DOHH2 (cell line): Measurements from ENCODE around the gene PRELID2.

Source experiments
- H3F3A ChIP-seq: fragments of 200-600 bp; sonication (generic), shearing (Covaris generic); 2 replicates; pipeline ENCODE4 v1.6.0; 2016; ENCODE audit warnings: antibody characterized with exemption, mild to moderate bottlenecking; ENCODE audit not compliant: control insufficient read depth, insufficient read depth
- H3K27ac ChIP-seq: fragments of 200-600 bp; sonication (generic); 2 replicates; pipeline ENCODE4 v1.5.1; 2014; ENCODE audit warnings: low read depth, mild to moderate bottlenecking, low read length, moderate library complexity
- H3K27me3 ChIP-seq: fragments of 200-600 bp; sonication (generic); 2 replicates; pipeline ENCODE4 v1.6.1; 2014; ENCODE audit warnings: mild to moderate bottlenecking, low read length, mixed read lengths; ENCODE audit not compliant: control insufficient read depth
- H3K36me3 ChIP-seq: fragments of 200-600 bp; sonication (generic); 2 replicates; pipeline ENCODE4 v1.6.1; 2014; ENCODE audit warnings: mild to moderate bottlenecking, low read length, moderate library complexity, mixed read lengths; ENCODE audit not compliant: control insufficient read depth
- H3K4me1 ChIP-seq: fragments of 200-600 bp; sonication (generic); 2 replicates; pipeline ENCODE4 v1.6.1; 2014; ENCODE audit warnings: mild to moderate bottlenecking, low read length, mixed read lengths; ENCODE audit not compliant: control insufficient read depth
- H3K4me2 ChIP-seq: fragments of 200-600 bp; sonication (generic); 2 replicates; pipeline ENCODE4 v1.6.0; 2014; ENCODE audit warnings: mild to moderate bottlenecking, low read length, moderate library complexity
- H3K4me3 ChIP-seq: fragments of 200-600 bp; sonication (generic); 2 replicates; pipeline ENCODE4 v1.5.1; 2014; ENCODE audit warnings: mild to moderate bottlenecking, low read length, mixed read lengths
- H3K79me2 ChIP-seq: fragments of 200-600 bp; sonication (generic); 2 replicates; pipeline ENCODE4 v1.6.1; 2014; ENCODE audit warnings: mild to moderate bottlenecking, low read length, mixed read lengths; ENCODE audit not compliant: control insufficient read depth
- H3K9me2 ChIP-seq: fragments of 200-600 bp; sonication (generic); replicated peaks from 2 replicates; pipeline ENCODE4 v1.6.1; 2014; ENCODE audit warnings: mild to moderate bottlenecking, low read length, mixed read lengths; ENCODE audit not compliant: control insufficient read depth
- H3K9me3 ChIP-seq: fragments of 200-600 bp; sonication (generic); 2 replicates; pipeline ENCODE4 v1.6.1; 2014; ENCODE audit warnings: antibody characterized with exemption, low read length, mixed read lengths; ENCODE audit not compliant: control insufficient read depth, insufficient read depth
- H4K20me1 ChIP-seq: fragments of 200-600 bp; sonication (generic); 2 replicates; pipeline ENCODE4 v1.6.0; 2014; ENCODE audit warnings: low read depth, mild to moderate bottlenecking, antibody characterized with exemption, low read length, moderate library complexity; ENCODE audit not compliant: control insufficient read depth, insufficient read depth
- CTCF ChIP-seq: fragments of 200-600 bp; sonication (generic); IDR thresholded peaks from one replicate; pipeline ENCODE4 v1.5.1; 2014; ENCODE audit warnings: antibody characterized with exemption, mild to moderate bottlenecking, low read depth, low read length; ENCODE audit not compliant: poor library complexity, severe bottlenecking
- EZH2phosphoT487 ChIP-seq: fragments of 200-600 bp; sonication (generic); IDR thresholded peaks from 2 replicates; pipeline ENCODE4 v1.6.1; 2017; ENCODE audit warnings: borderline replicate concordance, mild to moderate bottlenecking, antibody characterized with exemption, low read length, moderate library complexity, mixed read lengths

PRELID2 gene

DNA sequence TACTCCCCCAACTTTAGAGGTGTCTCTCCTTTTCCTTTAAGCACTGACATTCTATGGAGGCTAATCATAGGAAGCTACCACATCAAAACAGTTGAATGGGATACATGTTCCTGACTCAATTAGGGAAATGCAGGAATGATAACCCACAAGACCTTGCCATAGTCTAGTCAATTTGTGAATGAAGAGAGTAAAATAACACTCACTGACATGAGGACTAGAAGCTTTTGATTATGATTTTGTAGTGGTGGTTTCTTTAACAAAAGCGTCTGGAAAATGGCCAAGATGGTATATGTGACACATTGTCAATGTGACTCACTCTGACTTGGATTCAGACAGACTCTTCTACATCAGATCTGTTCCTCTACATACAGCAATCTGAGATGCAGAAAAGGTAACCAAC is 13.7 kb upstream of the PRELID2 start:
- no peak overlapping the region for H3K4me3 ChIP-seq
- H3K27me3 ChIP-seq, result peaks cover 3% of the 10 kb centered on the region; the same call in 1 of the 2 replicates
- TF ChIP-seq CTCF, result no peak
- no peaks in the 10 kb centered on the region for H3K36me3 ChIP-seq
- no peak overlapping the region for H3K27ac ChIP-seq
- no peaks in the 10 kb centered on the region for H4K20me1 ChIP-seq
- no peaks in the 10 kb centered on the region for H3K9me3 ChIP-seq
- no peaks in the 10 kb centered on the region for H3K79me2 ChIP-seq
- no peaks in the 10 kb centered on the region for H3K4me1 ChIP-seq
- no peaks in the 10 kb centered on the region for H3K9me2 ChIP-seq
- no peaks in the 10 kb centered on the region for H3F3A ChIP-seq
- no peak overlapping the region for H3K4me2 ChIP-seq

GRCh38 chr5:145847499-145848497 is 12.7 kb upstream of the PRELID2 start:
- no peaks in the 10 kb centered on the region for H3K9me2 ChIP-seq
- TF ChIP-seq EZH2phosphoT487, result no peak
- no peak for TF ChIP-seq CTCF
- no peaks in the 10 kb centered on the region for H3F3A ChIP-seq
- no peaks in the 10 kb centered on the region for H3K4me1 ChIP-seq
- H3K9me3 ChIP-seq, result no peaks in the 10 kb centered on the region
- H3K4me2 ChIP-seq, result no peak overlapping the region
- no peaks in the 10 kb centered on the region for H3K79me2 ChIP-seq
- peaks cover 6% of the 10 kb centered on the region; the same call in 1 of the 2 replicates for H3K27me3 ChIP-seq
- no peak overlapping the region for H3K4me3 ChIP-seq
- no peak overlapping the region for H3K27ac ChIP-seq
- no peaks in the 10 kb centered on the region for H4K20me1 ChIP-seq
- H3K36me3 ChIP-seq, result no peaks in the 10 kb centered on the region

DNA sequence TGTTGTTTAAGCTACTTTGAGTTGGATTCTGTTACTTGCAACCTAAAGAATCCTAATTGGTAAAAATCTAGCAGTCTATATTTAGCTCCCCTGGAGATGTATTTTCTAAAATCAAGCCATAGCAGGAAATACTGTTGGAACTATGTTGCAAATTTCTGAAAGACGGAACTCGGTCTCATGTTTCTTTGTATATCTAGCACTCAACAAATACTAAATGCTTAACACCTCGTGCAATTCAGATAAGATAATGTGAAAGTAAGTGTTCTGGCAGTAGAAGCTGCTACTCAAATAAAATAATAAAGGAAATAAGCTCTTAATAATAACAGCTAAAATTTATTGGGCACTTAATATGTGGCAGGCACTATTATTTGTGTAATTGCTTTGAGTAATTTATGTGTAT is 10.9 kb upstream of the PRELID2 start:
- Histone ChIP-seq H4K20me1 (no peaks in the 10 kb centered on the region), H3K4me2 (no peak overlapping the region), H3K27me3 (peaks cover 6% of the 10 kb centered on the region; the same call in 1 of the 2 replicates), H3K36me3 (no peaks in the 10 kb centered on the region), H3K4me1 (no peaks in the 10 kb centered on the region), H3K9me3 (no peaks in the 10 kb centered on the region), H3K79me2 (no peaks in the 10 kb centered on the region), H3K4me3 (no peak overlapping the region), H3K27ac (no peak overlapping the region), H3K9me2 (no peaks in the 10 kb centered on the region), H3F3A (no peaks in the 10 kb centered on the region)
- no peak for TF ChIP-seq CTCF
- TF ChIP-seq EZH2phosphoT487, result no peak
